ENCODE measurements around the gene DMXL2.

DNA sequence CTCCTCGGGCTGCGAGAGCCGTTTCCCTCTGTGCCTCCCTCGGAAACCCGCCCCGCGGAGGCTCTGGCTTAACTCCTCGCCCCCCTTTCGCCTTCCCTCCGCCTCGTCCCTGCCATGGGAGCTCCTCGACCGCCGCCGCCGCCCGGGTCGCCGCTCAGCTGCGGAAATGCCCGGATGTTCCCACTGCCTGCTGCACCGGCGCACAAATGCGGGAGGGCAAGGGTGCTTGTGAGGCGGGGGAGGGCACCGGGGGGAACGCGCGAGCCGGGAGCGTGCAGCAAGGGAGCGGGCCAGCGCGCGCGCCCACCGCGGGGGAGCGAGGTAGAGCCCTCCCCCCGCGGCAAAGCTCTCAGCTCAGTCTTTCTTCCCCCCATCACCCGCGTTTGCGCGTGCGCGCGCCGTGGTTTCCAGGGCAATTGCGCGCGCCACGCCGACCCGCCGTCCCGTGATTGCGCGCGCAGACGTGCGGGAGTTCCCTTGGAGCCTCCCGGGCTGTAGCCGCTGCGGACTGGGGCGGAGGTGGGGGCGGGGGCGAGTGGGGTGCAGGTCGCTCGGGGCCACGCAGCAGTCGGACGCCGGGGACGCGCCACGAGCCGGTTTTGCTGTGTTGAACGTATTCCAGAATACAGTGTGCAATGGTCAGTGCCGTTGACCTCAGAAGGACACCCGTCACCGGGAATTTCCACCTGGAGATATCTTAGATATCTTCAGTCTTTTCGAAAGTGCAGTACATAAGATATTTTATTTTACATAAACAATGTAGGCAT is at the start of gene DMXL2:
- TF ChIP-seq, protein P1, sequence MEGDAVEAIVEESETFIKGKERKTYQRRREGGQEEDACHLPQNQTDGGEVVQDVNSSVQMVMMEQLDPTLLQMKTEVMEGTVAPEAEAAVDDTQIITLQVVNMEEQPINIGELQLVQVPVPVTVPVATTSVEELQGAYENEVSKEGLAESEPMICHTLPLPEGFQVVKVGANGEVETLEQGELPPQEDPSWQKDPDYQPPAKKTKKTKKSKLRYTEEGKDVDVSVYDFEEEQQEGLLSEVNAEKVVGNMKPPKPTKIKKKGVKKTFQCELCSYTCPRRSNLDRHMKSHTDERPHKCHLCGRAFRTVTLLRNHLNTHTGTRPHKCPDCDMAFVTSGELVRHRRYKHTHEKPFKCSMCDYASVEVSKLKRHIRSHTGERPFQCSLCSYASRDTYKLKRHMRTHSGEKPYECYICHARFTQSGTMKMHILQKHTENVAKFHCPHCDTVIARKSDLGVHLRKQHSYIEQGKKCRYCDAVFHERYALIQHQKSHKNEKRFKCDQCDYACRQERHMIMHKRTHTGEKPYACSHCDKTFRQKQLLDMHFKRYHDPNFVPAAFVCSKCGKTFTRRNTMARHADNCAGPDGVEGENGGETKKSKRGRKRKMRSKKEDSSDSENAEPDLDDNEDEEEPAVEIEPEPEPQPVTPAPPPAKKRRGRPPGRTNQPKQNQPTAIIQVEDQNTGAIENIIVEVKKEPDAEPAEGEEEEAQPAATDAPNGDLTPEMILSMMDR (IDR thresholded peaks at IDR 0.05; ENCODE audit: insufficient read depth, low read length, poor library complexity, severe bottlenecking), result no peak
- TF ChIP-seq EZH2phosphoT487 (conservative IDR thresholded peaks at IDR 0.05; ENCODE audit: low read length), result no peak

All from SU-DHL-6 (cell line).